HepG2 (cell line): ENCODE measurements around the gene TCF19. TPM values are rescaled to one million over a fixed set of nuclear protein-coding genes. Genes with fewer than 3 reads are reported as not detected.

ENCODE experiments used
- ATAC-seq: fragments of 200-7000 bp; cut with Tn5 transposase; 3 replicates; pipeline ENCODE4 v1.9.1; 2020; ENCODE audit warnings: mild to moderate bottlenecking, moderate library complexity
- BruUV-seq: library from RNA; stranded (reverse); fragments of 400-500 nt; replicated peaks from 2 replicates; lab custom pipeline; 2021; lab: Mats Ljungman, UMichigan
- CTCF ChIA-PET: fragments of 300-600 bp; formaldehyde crosslinking; extraction: SDS; loops from one replicate; lab custom pipeline; 2021; ENCODE audit warnings: low total read pairs, inconsistent platforms, low intra/inter-chr PET ratio; lab: Yijun Ruan, JAX
- POLR2A ChIA-PET: fragments of 350-600 bp; sonication (Branson Sonifier 250); formaldehyde crosslinking; loops from one replicate; lab custom pipeline; 2020; ENCODE audit warnings: antibody characterized with exemption, inconsistent platforms; lab: Yijun Ruan, JAX
- DNase-seq: peaks from one replicate; pipeline ENCODE4 v3.0.0-alpha.2; 2015; ENCODE audit warnings: low spot score
- FAIRE-seq: peaks from 3 replicates; lab custom pipeline; 2011; peaks lifted over from hg19 to GRCh38; lab: Jason Lieb, UNC
- H2AFZ ChIP-seq: one replicate; pipeline ENCODE4 v1.6.1; 2011; ENCODE audit warnings: low read length, inconsistent platforms
- H3K27ac ChIP-seq: fragments of 300-600 bp; 3 replicates; pipeline ENCODE4 v1.8.0; 2011; ENCODE audit warnings: mixed run types, mild to moderate bottlenecking, mixed read lengths, low read length, inconsistent platforms; ENCODE audit not compliant: insufficient read depth; ENCODE audit errors: extremely low read length
- H3K27me3 ChIP-seq, 2 experiments: fragments of 200-600 bp in 1 of 2; 2 replicates in 1 of 2; 3 replicates in 1 of 2; pipeline versions ENCODE4 v1.6.0 to v1.8.0; 2011; ENCODE audit warnings: low read length in 2 of 2, mild to moderate bottlenecking in 2 of 2, moderate library complexity in 2 of 2, inconsistent platforms in 1 of 2; ENCODE audit not compliant: insufficient read depth in 2 of 2, control insufficient read depth in 1 of 2
- H3K36me3 ChIP-seq, 2 experiments: fragments of 200-600 bp in 1 of 2; replicated peaks in 1 of 2; 2 replicates in 1 of 2; 3 replicates in 1 of 2; pipeline versions ENCODE4 v1.5.1 to v1.8.0; 2011; ENCODE audit warnings: low read length in 2 of 2, inconsistent platforms in 1 of 2; ENCODE audit not compliant: insufficient read depth in 2 of 2, control insufficient read depth in 1 of 2
- H3K4me1 ChIP-seq: 2 replicates; pipeline ENCODE4 v1.5.1; 2012; ENCODE audit warnings: low read length, inconsistent platforms; ENCODE audit not compliant: insufficient read depth
- H3K4me2 ChIP-seq: 2 replicates; pipeline ENCODE4 v1.6.0; 2011; ENCODE audit warnings: low read depth, low read length, inconsistent platforms
- H3K4me3 ChIP-seq, 3 experiments: fragments of 200-600 bp in 1 of 3; sonication (generic), shearing (Covaris generic) in 1 of 3; replicated peaks in 1 of 3; 2 replicates each; pipeline ENCODE4 v1.5.1; 2011 to 2016; ENCODE audit warnings: low read length in 3 of 3, inconsistent platforms in 2 of 3, low read depth in 2 of 3, mild to moderate bottlenecking in 2 of 3, control low read depth in 1 of 3, mixed read lengths in 1 of 3; ENCODE audit not compliant: insufficient read depth in 1 of 3
- H3K79me2 ChIP-seq: one replicate; pipeline ENCODE4 v1.6.1; 2011; ENCODE audit warnings: low read length, inconsistent platforms; ENCODE audit not compliant: insufficient read depth
- H3K9ac ChIP-seq: 2 replicates; pipeline ENCODE4 v1.6.0; 2011; ENCODE audit warnings: mild to moderate bottlenecking, low read depth, low read length, inconsistent platforms; ENCODE audit not compliant: insufficient read depth
- H3K9me3 ChIP-seq: 2 replicates; pipeline ENCODE4 v1.5.1; 2012; ENCODE audit warnings: mild to moderate bottlenecking, low read length
- H4K20me1 ChIP-seq: 2 replicates; pipeline ENCODE4 v1.6.0; 2011; ENCODE audit warnings: inconsistent platforms, mild to moderate bottlenecking, low read length, moderate library complexity; ENCODE audit not compliant: insufficient read depth
- GATAD2A ChIP-seq: IDR thresholded peaks from 2 replicates; pipeline ENCODE4 v1.6.1; 2016
- MAFK ChIP-seq, 2 experiments: IDR thresholded peaks in 1 of 2; conservative IDR thresholded peaks in 1 of 2; 2 replicates each; pipeline ENCODE4 v1.6.1; 2011; ENCODE audit warnings: improper control_type of control experiment in 2 of 2, low read length in 2 of 2
- MXD4 ChIP-seq: IDR thresholded peaks from 2 replicates; pipeline ENCODE4 v1.6.1; 2016; ENCODE audit warnings: mild to moderate bottlenecking, missing biosample characterization, missing genetic modification reagents
- MZF1 ChIP-seq: sonication (generic); formaldehyde crosslinking; IDR thresholded peaks from 2 replicates; pipeline ENCODE4 v1.8.1; 2023; ENCODE audit warnings: mild to moderate bottlenecking, missing genetic modification reagents, borderline replicate concordance
- PLRG1 ChIP-seq: fragments of 450-650 bp; conservative IDR thresholded peaks from 2 replicates; pipeline ENCODE4 v1.6.1; 2016
- POLR2A ChIP-seq, 2 experiments: IDR thresholded peaks; 2 replicates each; pipeline ENCODE4 v1.6.1; 2011; ENCODE audit warnings: low read depth in 2 of 2, low read length in 2 of 2, mild to moderate bottlenecking in 1 of 2, moderate library complexity in 1 of 2; ENCODE audit not compliant: insufficient read depth in 1 of 2
- SIN3B ChIP-seq: fragments of 150-350 bp; IDR thresholded peaks from 2 replicates; pipeline ENCODE4 v1.6.1; 2014; ENCODE audit warnings: low read length
- SNAPC5 ChIP-seq: sonication (generic); formaldehyde crosslinking; IDR thresholded peaks from 2 replicates; pipeline ENCODE4 v1.8.1; 2023; ENCODE audit warnings: mild to moderate bottlenecking, missing genetic modification reagents, borderline replicate concordance
- ZBTB3 ChIP-seq: sonication (generic); formaldehyde crosslinking; IDR thresholded peaks from 2 replicates; pipeline ENCODE4 v1.4.0; 2020; ENCODE audit warnings: low read depth, mild to moderate bottlenecking, moderate library complexity, missing genetic modification reagents, borderline replicate concordance
- ZKSCAN1 ChIP-seq: fragments of 150-350 bp; IDR thresholded peaks from 2 replicates; pipeline ENCODE4 v1.6.1; 2014; ENCODE audit warnings: low read length
- ZNF576 ChIP-seq: sonication (generic); formaldehyde crosslinking; IDR thresholded peaks from 2 replicates; pipeline ENCODE4 v1.4.0; 2020; ENCODE audit warnings: mild to moderate bottlenecking, missing genetic modification reagents
- WGBS: methylation state at CpG from one replicate; pipeline ENCODE4 v1.1.6; 2017; ENCODE audit warnings: low lambda C conversion rate; 5-methylcytosine and 5-hydroxymethylcytosine counted together
- in situ Hi-C: cut with HindIII; loops from 2 replicates; pipeline ENCODE4 v1.10.0; 2017; ENCODE audit warnings: low pct_unique_long_range_greater_than_20kb; ENCODE audit not compliant: extremely low pct_ligation_motif_present
- intact Hi-C: fragments of 100-400 bp; cut with micrococcal nuclease; formaldehyde crosslinking; loops from one replicate; pipeline ENCODE4 v1.10.0; 2022; ENCODE audit not compliant: unreplicated experiment
- polyA plus RNA-seq, 8 experiments: library from polyadenylated mRNA; depleted of rRNA in 3 of 8; stranded (reverse) in 7 of 8; unstranded in 1 of 8; fragments of >200 nt; fragmentation: Illumina TruSeq in 4 of 8; extraction: Trizol in 4 of 8; gene quantifications; 2 replicates each; pipeline versions ENCODE4 v1.2.1 to v1.2.3, GENCODE V29; 2011 to 2016; ENCODE audit warnings: low read depth in 4 of 8, missing spikeins in 1 of 8, mixed read lengths in 1 of 8; ENCODE audit not compliant: insufficient read depth in 1 of 8
- total RNA-seq, 5 experiments: library from RNA; depleted of rRNA; stranded (reverse); fragments of >200 nt; fragmentation: Illumina TruSeq; extraction: Trizol; gene quantifications; 2 replicates each; pipeline ENCODE4 v1.2.3, GENCODE V29; 2016; ENCODE audit warnings: low read depth in 1 of 5

Gene TCF19
- total and polyA plus RNA-seq, 2 of the 13 experiments (the other 11 are each of a cell fraction or from before 2014, with no cell fraction given), result 4.9 to 22.2 TPM

- Histone ChIP-seq H3K27ac (no peak overlapping the region), H3K27me3 (no peaks in the 10 kb centered on the region), H3K4me2 (no peak overlapping the region), H3K4me3 (no peak overlapping the region), H3K9me3 (no peaks in the 10 kb centered on the region), H3K9ac (no peak overlapping the region), H3K36me3 (peaks cover 10 to 45% of the 10 kb centered on the region in 2 experiments), H3K79me2 (peaks cover 3% of the 10 kb centered on the region), H4K20me1 (no peaks in the 10 kb centered on the region; the same call in 1 of the 2 replicates), H2AFZ (no peak overlapping the region), H3K4me1 (no peaks in the 10 kb centered on the region)
- BruUV-seq, result no TSS peak
- ChIA-PET POLR2A (no interaction called here), CTCF (no interaction called here)
- ATAC-seq (no peak), DNase-seq (no peak), FAIRE-seq (no peak)
- TF ChIP-seq MAFK (conservative IDR thresholded peaks at IDR 0.05 in 1 of 2, IDR thresholded peaks at IDR 0.05 in 1 of 2; ENCODE audit: low read length in 2 of 2) (peak in 1 of 2 experiments; percentile 22; a peak in 2 of 4 replicates), POLR2A (IDR thresholded peaks at IDR 0.05; ENCODE audit: insufficient read depth in 1 of 2, low read depth in 2 of 2, low read length in 2 of 2) (0 out of 4 replicates have a peak, but pooled peaks of 1 of the 2 experiments have one; percentile 16), MZF1 (CRISPR knock-in tag) (no peak), PLRG1 (no peak)
- intact Hi-C loops (no loop called here), in situ Hi-C loops (no loop called here)
- 100% methylated on average over 2 of the region's 3 CpGs for WGBS
Measured at GRCh38 chr6:31173406-31173805, 15.0 kb downstream of the TCF19 start.

- BruUV-seq, result no TSS peak
- H3K4me3 ChIP-seq, result no peak overlapping the region
- in situ Hi-C loops, result no loop called here
- TF ChIP-seq MXD4 (no peak), SNAPC5 (CRISPR knock-in tag) (no peak), GATAD2A (CRISPR knock-in tag) (no peak), ZNF576 (no peak), ZKSCAN1 (no peak), SIN3B (no peak), ZBTB3 (no peak)
- TF ChIP-seq, all 625 proteins: peak for 0
- no peak overlapping the region for H2AFZ ChIP-seq
- intact Hi-C loops, result no loop called here
- no peaks in the 10 kb centered on the region for H3K4me1 ChIP-seq
- H3K4me2 ChIP-seq, result no peak overlapping the region
- ATAC-seq (no peak), DNase-seq (no peak), FAIRE-seq (no peak)
- no peak overlapping the region for H3K27ac ChIP-seq
- H3K9me3 ChIP-seq, result no peaks in the 10 kb centered on the region
- 77% methylated on average over 5 of the region's 5 CpGs for WGBS
- ChIA-PET POLR2A (no interaction called here), CTCF (no interaction called here)
- no peak overlapping the region for H3K9ac ChIP-seq
- H3K36me3 ChIP-seq, result peaks cover 10 to 55% of the 10 kb centered on the region in 2 experiments
- H3K79me2 ChIP-seq, result peaks cover 8% of the 10 kb centered on the region
- H4K20me1 ChIP-seq, result peaks cover 4% of the 10 kb centered on the region; the same call in 1 of the 2 replicates
- H3K27me3 ChIP-seq, result no peaks in the 10 kb centered on the region
Measured at GRCh38 chr6:31174378-31174777, 16.0 kb downstream of the TCF19 start.
